Tibial nerve (tissue), 4 donors: Measurements from ENCODE around the gene RIC1. TPM values are rescaled to one million over a fixed set of nuclear protein-coding genes. Genes with fewer than 3 reads are reported as not detected.
A peak's percentile ranks its signal among the peaks of the same experiment; 100 is the strongest.
"Not testable (repeated sequence)": the region's sequence is repeated elsewhere in the genome, so short reads cannot be mapped to it uniquely, and the experiment has no call there.

Experiments used
- DNase-seq, 2 donors: peaks; one replicate each; pipeline ENCODE4 v3.0.0-alpha.2; 2019; ENCODE audit warnings: low spot score in 2 of 2
- H3K27ac ChIP-seq, 4 donors: fragments of 200-600 bp; sonication (generic) in 3 of 4; one replicate each; pipeline ENCODE4 v1.5.1; 2017 to 2019; ENCODE audit warnings: mild to moderate bottlenecking in 1 of 4
- H3K27me3 ChIP-seq, 2 donors: fragments of 200-600 bp; sonication (generic) in 1 of 2; one replicate each; pipeline versions ENCODE4 v1.5.1 to v1.6.0; 2017 to 2019
- H3K36me3 ChIP-seq, 3 donors: fragments of 200-600 bp; sonication (generic); one replicate each; pipeline ENCODE4 v1.5.1; 2018 to 2019
- H3K4me1 ChIP-seq, 4 donors: fragments of 200-600 bp; sonication (generic) in 3 of 4; one replicate each; pipeline ENCODE4 v1.5.1; 2017 to 2019
- H3K4me3 ChIP-seq, 4 donors: fragments of 200-600 bp; sonication (generic) in 3 of 4; one replicate each; pipeline ENCODE4 v1.5.1; 2017 to 2019; ENCODE audit warnings: mild to moderate bottlenecking in 1 of 4, moderate library complexity in 1 of 4
- H3K9me3 ChIP-seq, 4 donors: fragments of 200-600 bp; sonication (generic) in 3 of 4; one replicate each; pipeline ENCODE4 v1.5.1; 2017 to 2019
- CTCF ChIP-seq, 5 experiments: fragments of 200-600 bp in 3 of 5; fragments of 450-650 bp in 2 of 5; sonication (generic) in 3 of 5; IDR thresholded peaks; one replicate each; pipeline ENCODE4 v1.5.1; 2016 to 2019; ENCODE audit warnings: antibody characterized with exemption in 5 of 5, mild to moderate bottlenecking in 3 of 5, moderate library complexity in 2 of 5
- EP300 ChIP-seq, 2 donors: sonication (generic); formaldehyde crosslinking; IDR thresholded peaks; one replicate each; pipeline ENCODE4 v1.6.1; 2017; ENCODE audit warnings: antibody characterized with exemption in 2 of 2, mild to moderate bottlenecking in 1 of 2
- POLR2A ChIP-seq, 2 donors: fragments of 450-650 bp; IDR thresholded peaks; one replicate each; pipeline ENCODE4 v1.6.1; 2017; ENCODE audit warnings: antibody characterized with exemption in 2 of 2, mild to moderate bottlenecking in 2 of 2, moderate library complexity in 2 of 2
- WGBS, 2 donors: methylation state at CpG; one replicate each; pipeline ENCODE4 v1.1.5; 2018; 5-methylcytosine and 5-hydroxymethylcytosine counted together
- total RNA-seq, 4 donors: library from RNA; depleted of rRNA; stranded (reverse); fragments of >200 nt; gene quantifications; one replicate each; pipeline ENCODE4 v1.1.0, GENCODE V29; 2016

Gene RIC1
- total RNA-seq, 4 donors from 2014 or later: 41.0 to 45.9 (median 43.4) TPM

- no peak overlapping the region for H3K4me3 ChIP-seq
- H3K36me3 ChIP-seq: peaks cover 0 to 48% (median 0%) of the 10 kb centered on the region in 3 donors
- no peak for DNase-seq
- H3K9me3 ChIP-seq: no peaks in the 10 kb centered on the region
- TF ChIP-seq CTCF (IDR thresholded peaks at IDR 0.05) (no peak), POLR2A (IDR thresholded peaks at IDR 0.05) (no peak), EP300 (IDR thresholded peaks at IDR 0.05) (no peak)
- 80 to 86% methylated on average over 3 of the region's 3 CpGs for WGBS, 2 donors
- H3K4me1 ChIP-seq: no peaks in the 10 kb centered on the region
- H3K27me3 ChIP-seq: no peaks in the 10 kb centered on the region
- H3K27ac ChIP-seq: no peak overlapping the region
These were observed 163.0 kb downstream of the RIC1 start for GRCh38 chr9:5791870-5792269.

GRCh38 chr9:5793812-5794211 lies 164.9 kb downstream of the RIC1 start:
- no peak for TF ChIP-seq POLR2A (IDR thresholded peaks at IDR 0.05)
- Histone ChIP-seq H3K36me3 (peaks cover 0 to 58% (median 0%) of the 10 kb centered on the region in 3 donors), H3K27me3 (no peaks in the 10 kb centered on the region), H3K4me3 (no peak overlapping the region), H3K4me1 (no peaks in the 10 kb centered on the region), H3K9me3 (no peaks in the 10 kb centered on the region), H3K27ac (no peak overlapping the region)
- DNase-seq: no peak
- 92 to 94% methylated on average over 1 of the region's 1 CpG for WGBS, 2 donors

DNA sequence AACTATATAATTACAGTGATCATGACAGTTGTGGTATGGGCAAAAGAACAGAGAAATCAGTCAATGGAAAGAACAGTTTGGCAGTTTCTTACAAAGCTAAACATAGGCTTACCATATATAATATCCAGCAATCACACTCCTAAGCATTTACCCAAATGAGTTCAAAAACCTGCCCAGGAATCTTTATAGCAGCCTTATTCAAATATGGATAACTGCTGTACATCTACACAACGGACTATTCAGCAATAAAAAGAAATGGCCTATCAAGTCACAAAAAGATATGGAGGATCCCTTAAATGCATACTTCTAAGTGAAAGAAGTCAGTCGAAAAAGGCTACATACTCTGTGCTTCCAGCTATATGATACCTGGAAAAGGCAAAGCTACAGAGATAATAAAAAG lies 167.4 kb downstream of the RIC1 start:
- Histone ChIP-seq H3K36me3 (peaks cover 0 to 38% (median 0%) of the 10 kb centered on the region in 3 donors), H3K27ac (no peak overlapping the region), H3K27me3 (no peaks in the 10 kb centered on the region), H3K9me3 (no peaks in the 10 kb centered on the region), H3K4me3 (no peak overlapping the region), H3K4me1 (peaks cover 0 to 7% (median 0%) of the 10 kb centered on the region in 4 donors)
- WGBS, 2 donors: 90 to 94% methylated on average over 2 of the region's 2 CpGs
- TF ChIP-seq POLR2A (IDR thresholded peaks at IDR 0.05): no peak
- no peak for TF ChIP-seq EP300 (IDR thresholded peaks at IDR 0.05)
- no peak for TF ChIP-seq CTCF (IDR thresholded peaks at IDR 0.05)
- DNase-seq: no peak

DNA sequence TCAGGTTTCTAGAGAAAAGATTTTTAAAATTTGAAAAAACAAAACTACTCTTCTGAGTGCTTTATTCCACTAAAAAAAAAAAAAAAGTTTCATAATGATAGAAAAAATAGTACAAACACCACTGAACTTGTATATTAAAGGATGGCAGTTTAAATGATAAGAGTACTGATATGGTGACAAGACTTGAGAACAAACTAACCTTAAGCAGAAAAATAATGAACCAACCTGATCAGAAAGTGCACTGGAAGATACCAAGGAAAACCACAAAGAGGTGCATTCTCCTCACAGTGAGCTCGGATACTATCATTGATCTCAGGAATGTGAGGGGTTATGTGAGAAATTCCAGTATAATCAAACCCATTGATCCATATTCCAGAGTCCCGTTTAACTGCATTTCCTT lies 169.7 kb downstream of the RIC1 start:
- H3K4me3 ChIP-seq: no peak overlapping the region
- H3K27ac ChIP-seq: no peak overlapping the region
- H3K27me3 ChIP-seq: no peaks in the 10 kb centered on the region
- no peak for DNase-seq
- H3K9me3 ChIP-seq: no peaks in the 10 kb centered on the region
- peaks cover 0 to 28% (median 0%) of the 10 kb centered on the region in 3 donors for H3K36me3 ChIP-seq
- WGBS, 2 donors: 43 to 50% methylated on average over 2 of the region's 2 CpGs
- TF ChIP-seq EP300 (IDR thresholded peaks at IDR 0.05): no peak
- no peak for TF ChIP-seq CTCF (IDR thresholded peaks at IDR 0.05)
- TF ChIP-seq POLR2A (IDR thresholded peaks at IDR 0.05): no peak
- peaks cover 0 to 7% (median 0%) of the 10 kb centered on the region in 4 donors for H3K4me1 ChIP-seq

- H3K36me3 ChIP-seq: peaks cover 0 to 35% (median 0%) of the 10 kb centered on the region in 3 donors
- H3K4me1 ChIP-seq: peaks cover 0 to 7% (median 0%) of the 10 kb centered on the region in 4 donors
- H3K4me3 ChIP-seq: no peak overlapping the region
- DNase-seq: peak in 1 of 2 donors; percentile 13
- no peak overlapping the region for H3K27ac ChIP-seq
- H3K9me3 ChIP-seq: no peaks in the 10 kb centered on the region
- no peaks in the 10 kb centered on the region for H3K27me3 ChIP-seq
- TF ChIP-seq POLR2A (IDR thresholded peaks at IDR 0.05): no peak
- TF ChIP-seq CTCF (IDR thresholded peaks at IDR 0.05): peak; percentile 34 to 76 (median 52)
- 16 to 24% methylated on average over 5 of the region's 5 CpGs for WGBS, 2 donors
These were observed 170.4 kb downstream of the RIC1 start for GRCh38 chr9:5799314-5799713.

GRCh38 chr9:5800378-5800777 lies 171.5 kb downstream of the RIC1 start:
- not testable (repeated sequence) for H3K4me3 ChIP-seq, H3K4me1 ChIP-seq, H3K27ac ChIP-seq, H3K27me3 ChIP-seq, DNase-seq, H3K9me3 ChIP-seq
- peaks cover 0 to 42% (median 0%) of the 10 kb centered on the region in 3 donors for H3K36me3 ChIP-seq
- WGBS, 2 donors: 89 to 90% methylated on average over 7 of the region's 7 CpGs
